GM23248 (cell line): ENCODE measurements around the gene KLRC4.

Source experiments
- EZH2 ChIP-seq: fragments of 200-600 bp; sonication (generic); IDR thresholded peaks from 2 replicates; pipeline ENCODE4 v1.6.1; 2018; ENCODE audit warnings: antibody characterized with exemption, mild to moderate bottlenecking; ENCODE audit not compliant: insufficient read depth, poor library complexity, severe bottlenecking
- EZH2phosphoT487 ChIP-seq: fragments of 200-600 bp; sonication (generic); IDR thresholded peaks from 2 replicates; pipeline ENCODE4 v1.6.1; 2018; ENCODE audit warnings: antibody characterized with exemption, moderate library complexity, mild to moderate bottlenecking, low read depth; ENCODE audit not compliant: insufficient read depth

DNA sequence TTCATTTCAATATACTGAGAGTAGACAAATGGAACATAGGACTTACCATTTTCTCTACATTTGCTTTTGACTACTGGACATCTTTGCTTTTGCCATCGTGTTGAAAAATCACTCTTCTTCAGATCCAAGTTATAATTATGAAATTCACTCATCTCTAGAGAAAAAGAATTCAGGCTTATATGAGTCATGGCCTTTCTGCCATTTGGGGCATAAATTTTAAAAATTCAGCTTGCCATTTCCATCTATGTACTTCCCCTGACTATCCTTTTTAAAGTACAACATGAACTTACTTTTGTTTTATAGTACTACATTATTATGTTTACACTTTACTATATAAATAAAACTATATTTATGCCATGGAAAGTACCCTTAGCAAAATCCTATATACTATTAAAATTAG, 22.7 kb downstream of the KLRC4 start:
- TF ChIP-seq EZH2 (no peak), EZH2phosphoT487 (no peak)
